BJ (cell line): ENCODE data around the gene LOXHD1. TPM values are rescaled to one million over a fixed set of nuclear protein-coding genes. Genes with fewer than 3 reads are reported as not detected.

ENCODE experiments used
- CTCF ChIA-PET: fragments of 350-600 bp; formaldehyde crosslinking; extraction: SDS; loops from one replicate; lab custom pipeline; 2021; ENCODE audit warnings: antibody characterized with exemption, inconsistent platforms; lab: Yijun Ruan, JAX
- POLR2A ChIA-PET: fragments of 300-600 bp; sonication (Branson Sonifier 250); formaldehyde crosslinking; extraction: SDS; loops from one replicate; lab custom pipeline; 2021; ENCODE audit warnings: antibody characterized with exemption; lab: Charles Lee
- DNase-seq: peaks from one replicate; pipeline ENCODE4 v3.0.0-alpha.2; 2011; ENCODE audit warnings: low read depth
- H3K27me3 ChIP-seq: 2 replicates; pipeline ENCODE4 v1.6.0; 2011; ENCODE audit warnings: low read length; ENCODE audit not compliant: control insufficient read depth, insufficient read depth
- H3K36me3 ChIP-seq: 2 replicates; pipeline ENCODE4 v1.5.1; 2011; ENCODE audit warnings: low read length; ENCODE audit not compliant: control insufficient read depth, insufficient read depth
- H3K4me3 ChIP-seq: 2 replicates; pipeline ENCODE4 v1.5.1; 2011; ENCODE audit warnings: low read depth, mild to moderate bottlenecking, control low read depth, low read length
- polyA plus RNA-seq: library from polyadenylated mRNA; depleted of rRNA; stranded (reverse); fragments of >200 nt; gene quantifications from 2 replicates; pipeline ENCODE4 v1.2.3, GENCODE V29; 2011
- TF ChIP-seq, protein P1 (sequence below): IDR thresholded peaks from 2 replicates; pipeline ENCODE4 v1.5.1; 2011; ENCODE audit warnings: low read depth, mild to moderate bottlenecking, control low read depth, inconsistent platforms, low read length, moderate library complexity; ENCODE audit not compliant: insufficient read depth

The LOXHD1 gene
- polyA plus RNA-seq, 1 experiment, result not detected

DNA sequence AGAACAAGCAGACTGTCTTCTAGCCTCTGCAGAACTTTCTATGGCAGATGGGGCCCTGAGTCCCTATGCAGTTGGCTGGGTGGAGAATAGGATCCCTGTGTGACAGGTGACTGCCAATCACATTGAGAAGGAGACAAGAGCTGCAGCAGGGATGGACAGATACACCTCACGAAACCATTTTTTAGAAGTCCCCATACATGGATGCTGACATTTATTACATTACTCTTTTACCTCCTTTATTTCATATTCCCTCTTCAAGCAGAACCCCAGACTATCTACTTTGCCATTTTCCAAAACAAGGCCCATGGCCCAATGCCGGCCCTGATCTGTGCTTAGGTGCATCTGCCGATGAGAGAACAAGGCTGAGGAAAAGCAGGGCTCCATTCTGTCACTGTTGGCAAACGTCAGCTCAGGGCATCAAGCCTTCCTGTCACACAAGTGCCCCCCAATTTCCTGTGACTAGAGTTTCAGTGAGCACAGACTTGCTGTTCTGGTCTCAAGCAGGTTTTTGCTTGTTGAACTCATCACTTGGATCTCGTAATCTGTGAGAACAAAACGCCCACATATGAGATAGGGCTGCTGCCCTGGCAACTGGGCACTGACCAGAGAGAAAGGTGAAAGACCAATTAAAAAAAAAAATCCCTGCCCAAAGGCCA is 35.8 kb downstream of the LOXHD1 start:
- Histone ChIP-seq H3K27me3 (no peaks in the 10 kb centered on the region), H3K4me3 (no peak overlapping the region), H3K36me3 (no peaks in the 10 kb centered on the region)
- TF ChIP-seq, protein P1, sequence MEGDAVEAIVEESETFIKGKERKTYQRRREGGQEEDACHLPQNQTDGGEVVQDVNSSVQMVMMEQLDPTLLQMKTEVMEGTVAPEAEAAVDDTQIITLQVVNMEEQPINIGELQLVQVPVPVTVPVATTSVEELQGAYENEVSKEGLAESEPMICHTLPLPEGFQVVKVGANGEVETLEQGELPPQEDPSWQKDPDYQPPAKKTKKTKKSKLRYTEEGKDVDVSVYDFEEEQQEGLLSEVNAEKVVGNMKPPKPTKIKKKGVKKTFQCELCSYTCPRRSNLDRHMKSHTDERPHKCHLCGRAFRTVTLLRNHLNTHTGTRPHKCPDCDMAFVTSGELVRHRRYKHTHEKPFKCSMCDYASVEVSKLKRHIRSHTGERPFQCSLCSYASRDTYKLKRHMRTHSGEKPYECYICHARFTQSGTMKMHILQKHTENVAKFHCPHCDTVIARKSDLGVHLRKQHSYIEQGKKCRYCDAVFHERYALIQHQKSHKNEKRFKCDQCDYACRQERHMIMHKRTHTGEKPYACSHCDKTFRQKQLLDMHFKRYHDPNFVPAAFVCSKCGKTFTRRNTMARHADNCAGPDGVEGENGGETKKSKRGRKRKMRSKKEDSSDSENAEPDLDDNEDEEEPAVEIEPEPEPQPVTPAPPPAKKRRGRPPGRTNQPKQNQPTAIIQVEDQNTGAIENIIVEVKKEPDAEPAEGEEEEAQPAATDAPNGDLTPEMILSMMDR, result no peak
- CTCF ChIA-PET, result interaction anchor here (1.0 to 1.6 kb wide), 2 partner anchors 17 to 448 kb away, joined by 3 to 5 read pairs; a partner anchor contains a TSS
- POLR2A ChIA-PET, result no interaction called here
- DNase-seq, result no peak

DNA sequence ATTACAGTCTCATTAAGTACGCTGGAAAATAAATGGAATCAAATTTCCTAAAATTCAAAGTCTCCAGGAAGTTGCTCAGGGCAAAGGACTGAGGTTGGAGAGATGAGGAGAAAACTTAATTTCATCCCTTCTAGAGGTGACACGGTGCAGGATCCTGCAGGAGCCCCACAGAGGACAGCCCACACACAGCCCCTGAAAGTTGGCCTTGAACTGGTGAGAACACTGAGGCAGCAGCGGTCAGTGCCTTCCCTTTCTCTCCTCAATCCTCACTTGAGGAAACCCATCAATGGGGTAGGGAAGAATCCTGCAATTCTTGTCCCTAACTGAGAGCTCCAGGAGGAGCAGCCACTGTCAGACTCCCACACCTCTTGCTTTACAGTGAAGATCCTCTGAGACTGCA is 37.5 kb downstream of the LOXHD1 start:
- CTCF ChIA-PET, result no interaction called here
- DNase-seq, result no peak
- TF ChIP-seq, protein P1, result no peak
- POLR2A ChIA-PET, result no interaction called here
- Histone ChIP-seq H3K27me3 (no peaks in the 10 kb centered on the region), H3K36me3 (no peaks in the 10 kb centered on the region), H3K4me3 (no peak overlapping the region)

DNA sequence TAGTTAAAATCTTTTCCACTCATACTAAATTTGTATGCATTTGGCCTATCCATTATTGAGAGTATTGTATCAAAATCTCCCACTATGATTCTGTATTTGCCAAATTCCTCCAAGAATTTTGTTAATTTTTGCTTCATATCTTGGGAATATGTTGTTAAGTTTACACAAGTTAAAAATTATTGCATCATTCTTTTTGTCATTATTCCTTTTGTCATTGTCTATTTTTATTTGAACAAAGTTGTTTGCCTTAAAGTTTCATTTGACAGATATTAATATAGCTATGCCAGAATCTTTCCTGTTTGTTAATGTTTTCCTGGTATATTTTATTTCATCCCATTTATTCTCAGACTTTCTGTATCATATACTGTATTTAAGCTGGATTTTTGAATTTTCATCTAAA is 41.3 kb downstream of the LOXHD1 start:
- ChIA-PET POLR2A (no interaction called here), CTCF (no interaction called here)
- no peaks in the 10 kb centered on the region for H3K27me3 ChIP-seq
- H3K4me3 ChIP-seq, result no peak overlapping the region
- no peak for DNase-seq
- TF ChIP-seq, protein P1, result no peak
- no peaks in the 10 kb centered on the region for H3K36me3 ChIP-seq

DNA sequence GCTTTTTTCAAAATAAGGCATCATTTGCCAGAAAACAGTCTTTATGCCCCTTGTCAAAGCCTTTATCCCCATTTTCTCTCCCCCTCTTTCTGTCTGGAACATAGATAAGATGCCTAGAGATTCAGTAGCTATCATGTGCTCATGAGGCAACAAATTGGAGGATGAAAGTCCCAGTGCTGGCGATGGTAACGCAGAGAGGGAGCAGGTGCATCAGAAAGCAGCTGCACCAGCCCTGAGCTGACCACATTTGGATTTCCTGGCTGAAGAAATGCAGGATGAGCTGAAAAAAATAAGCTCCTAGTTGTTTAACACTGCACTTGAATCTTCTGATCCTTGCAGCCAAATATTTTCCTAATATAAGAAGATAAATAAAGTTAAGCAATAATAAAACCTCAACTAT is 48.0 kb downstream of the LOXHD1 start:
- Histone ChIP-seq H3K36me3 (no peaks in the 10 kb centered on the region), H3K27me3 (peaks cover 2% of the 10 kb centered on the region; the same call in 1 of the 2 replicates), H3K4me3 (no peak overlapping the region)
- no peak for DNase-seq
- ChIA-PET CTCF (interaction anchor here (2.4 kb wide), 1 partner anchor 14 kb away, joined by 11 read pairs; no protein-coding TSS in a partner anchor), POLR2A (no interaction called here)
- TF ChIP-seq, protein P1, result no peak

DNA sequence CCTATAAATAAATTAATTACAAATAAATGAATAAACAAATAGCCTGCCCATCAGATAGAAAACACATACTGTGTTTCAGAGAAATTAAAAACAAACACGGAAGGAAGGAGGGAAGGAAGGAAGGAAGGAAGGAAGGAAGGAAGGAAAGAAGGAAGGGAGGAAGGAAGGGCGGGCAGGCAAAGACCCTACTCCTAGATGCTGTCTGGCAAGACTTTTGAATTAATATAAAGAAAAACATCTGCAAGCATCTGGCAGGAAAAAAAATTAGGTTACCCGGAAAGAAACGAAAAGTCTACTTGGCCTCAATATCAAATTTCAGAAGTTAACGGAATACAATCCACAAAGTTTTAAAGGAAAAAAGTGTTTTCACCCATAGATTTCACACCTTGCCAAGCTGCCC is 49.1 kb downstream of the LOXHD1 start:
- H3K27me3 ChIP-seq, result peaks cover 2% of the 10 kb centered on the region; the same call in 1 of the 2 replicates
- ChIA-PET CTCF (no interaction called here), POLR2A (no interaction called here)
- DNase-seq, result no peak
- H3K4me3 ChIP-seq, result no peak overlapping the region
- TF ChIP-seq, protein P1, result no peak
- H3K36me3 ChIP-seq, result no peaks in the 10 kb centered on the region
